Measurements from ENCODE around the gene GEMIN5.

Gene GEMIN5

DNA sequence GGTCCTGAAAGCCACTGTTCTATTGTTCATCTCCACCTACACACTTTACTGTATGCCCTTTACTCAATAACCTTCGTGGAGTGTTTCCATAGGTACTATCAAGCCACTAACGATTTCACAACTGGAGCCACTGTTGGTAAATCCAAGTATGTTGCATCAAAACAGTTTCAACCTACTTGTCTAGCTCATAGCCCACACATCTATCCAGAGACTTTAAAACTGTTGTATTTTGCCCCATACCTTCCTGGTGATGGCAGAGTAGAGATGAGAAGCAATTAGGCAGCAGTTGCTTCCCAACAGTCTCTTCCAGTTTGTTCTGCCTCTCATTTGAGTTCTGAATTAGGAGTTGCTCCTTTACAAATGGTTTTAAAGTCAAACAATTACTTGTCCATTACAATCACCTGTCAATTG lies 88.2 kb downstream of the GEMIN5 start:
- no peak for DNase-seq (ENCODE audit: low spot score)

DNA sequence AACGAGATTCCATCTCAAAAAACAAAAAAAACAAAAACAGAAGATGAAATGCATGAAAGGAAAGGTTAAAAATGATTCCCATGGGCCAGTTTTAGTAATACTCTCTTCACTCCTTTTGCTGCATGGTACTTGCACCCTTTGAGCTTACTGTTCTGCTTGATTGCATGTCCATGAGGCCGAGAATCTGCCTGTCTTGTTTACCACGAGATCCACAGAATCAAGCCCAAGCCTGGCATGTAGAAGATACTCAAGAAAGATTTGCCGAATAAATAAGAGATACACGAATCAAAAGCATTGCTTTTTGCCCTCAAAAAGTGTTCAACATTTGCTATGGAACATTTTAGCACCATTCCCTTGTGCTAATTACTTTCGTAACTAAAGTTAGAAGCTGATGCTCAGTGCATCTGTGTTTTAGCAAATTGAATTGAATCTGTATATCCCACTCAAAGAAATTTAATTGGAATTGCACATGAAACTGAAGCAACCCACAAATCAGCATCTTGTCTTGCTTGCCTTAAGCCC lies 88.7 kb downstream of the GEMIN5 start:
- DNase-seq (ENCODE audit: low spot score), result no peak

DNA sequence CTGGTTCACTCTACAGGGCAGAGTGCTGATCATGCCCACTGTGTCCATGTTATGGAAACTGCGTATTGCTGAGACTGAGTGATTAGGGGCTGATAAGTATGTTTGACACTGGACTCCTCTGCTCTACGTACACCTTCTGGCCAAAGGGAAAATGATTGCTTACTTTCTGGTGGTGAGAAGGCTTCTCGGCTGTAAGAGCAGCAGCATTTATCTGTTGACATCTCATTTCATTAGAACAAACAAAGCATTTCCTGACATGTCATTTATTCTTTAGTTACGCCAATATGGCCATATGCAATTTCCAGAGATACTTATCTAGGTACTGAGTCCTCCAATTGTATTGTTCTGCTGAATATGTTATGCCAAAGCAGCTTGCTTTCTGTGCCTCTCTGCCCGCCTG lies 93.2 kb downstream of the GEMIN5 start:
- DNase-seq (ENCODE audit: low spot score), result no peak

GRCh38 chr5:154842689-154843530 lies 95.1 kb downstream of the GEMIN5 start:
- no peak for DNase-seq (ENCODE audit: low spot score)

DNA sequence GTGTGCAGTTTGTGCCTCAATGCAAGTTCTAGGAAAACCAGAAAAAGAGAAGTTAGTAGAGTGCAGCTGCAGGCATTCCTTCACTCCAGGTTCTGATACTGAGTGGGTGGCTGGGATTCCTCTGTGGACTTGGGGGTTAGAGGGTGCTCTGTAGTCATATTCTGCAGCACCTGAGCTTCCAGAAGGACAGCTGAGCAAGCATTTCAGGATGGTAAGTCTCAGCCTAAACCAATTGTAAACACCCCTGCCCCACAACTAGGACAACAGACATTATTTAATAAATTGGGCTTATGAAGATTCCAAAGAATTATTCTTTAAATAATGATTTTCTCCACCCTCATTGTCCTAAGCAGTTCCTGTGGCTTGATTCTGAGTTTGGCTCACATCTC lies 96.7 kb downstream of the GEMIN5 start:
- DNase-seq (ENCODE audit: low spot score), result no peak

- DNase-seq (ENCODE audit: low spot score), result no peak
Measured at GRCh38 chr5:154840435-154841272, 97.4 kb downstream of the GEMIN5 start.

Measured in SW480 (cell line).